Fibroblast of the aortic adventitia (primary cell): ENCODE measurements around the gene PGRMC2. TPM values are rescaled to one million over a fixed set of nuclear protein-coding genes. Genes with fewer than 3 reads are reported as not detected.
"Not testable (repeated sequence)": the region's sequence is repeated elsewhere in the genome, so short reads cannot be mapped to it uniquely, and the experiment has no call there.

Experiments used
- DNase-seq: peaks from one replicate; pipeline ENCODE4 v3.0.0-alpha.2; 2010; ENCODE audit warnings: low read depth
- H3K4me3 ChIP-seq: 2 replicates; pipeline ENCODE4 v1.5.1; 2011; ENCODE audit warnings: low read depth, mild to moderate bottlenecking, control low read depth, low read length, moderate library complexity
- CTCF ChIP-seq: IDR thresholded peaks from 2 replicates; pipeline ENCODE4 v1.5.1; 2011; ENCODE audit warnings: mild to moderate bottlenecking, low read length, control low read depth, inconsistent platforms; ENCODE audit not compliant: insufficient read depth
- total RNA-seq: library from RNA; depleted of rRNA; stranded (reverse); fragments of >200 nt; gene quantifications from 2 replicates; pipeline ENCODE4 v1.2.3, GENCODE V29; 2012; ENCODE audit warnings: low replicate concordance

Gene PGRMC2
- total RNA-seq, 1 donor: 35.0 TPM

GRCh38 chr4:128281354-128281753 lies 6.3 kb downstream of the PGRMC2 start:
- DNase-seq: no peak
- no peak for TF ChIP-seq CTCF
- H3K4me3 ChIP-seq: no peak overlapping the region

GRCh38 chr4:128279624-128280225 lies 7.9 kb downstream of the PGRMC2 start:
- no peak overlapping the region for H3K4me3 ChIP-seq
- DNase-seq: no peak
- TF ChIP-seq CTCF: no peak

GRCh38 chr4:128277856-128278255 lies 9.8 kb downstream of the PGRMC2 start:
- DNase-seq: no peak
- no peak overlapping the region for H3K4me3 ChIP-seq
- TF ChIP-seq CTCF: no peak

GRCh38 chr4:128275346-128275745 lies 12.3 kb downstream of the PGRMC2 start:
- no peak for TF ChIP-seq CTCF
- DNase-seq: no peak
- H3K4me3 ChIP-seq: no peak overlapping the region

- TF ChIP-seq CTCF: no peak
- DNase-seq: no peak
- H3K4me3 ChIP-seq: no peak overlapping the region
These were observed 16.1 kb downstream of the PGRMC2 start for GRCh38 chr4:128271551-128271950.

- H3K4me3 ChIP-seq: no peak overlapping the region
- TF ChIP-seq CTCF: no peak
- DNase-seq: no peak
These were observed 18.6 kb downstream of the PGRMC2 start for GRCh38 chr4:128268970-128269369.

GRCh38 chr4:128267745-128268144 lies 19.9 kb downstream of the PGRMC2 start:
- no peak overlapping the region for H3K4me3 ChIP-seq
- TF ChIP-seq CTCF: no peak
- DNase-seq: no peak

- H3K4me3 ChIP-seq, DNase-seq: not testable (repeated sequence)
These were observed 20.4 kb downstream of the PGRMC2 start for GRCh38 chr4:128267171-128267570.

- not testable (repeated sequence) for H3K4me3 ChIP-seq, DNase-seq
These were observed 22.1 kb downstream of the PGRMC2 start for GRCh38 chr4:128265550-128265949.

- not testable (repeated sequence) for DNase-seq, H3K4me3 ChIP-seq
These were observed 27.7 kb downstream of the PGRMC2 start for GRCh38 chr4:128259889-128260288.
